IPS-15b (cell line): ENCODE measurements around the gene IL17RB.

Experiments
- H3K27me3 ChIP-seq: one replicate; pipeline ENCODE4 v1.6.1; 2013; ENCODE audit warnings: low read length; ENCODE audit not compliant: control insufficient read depth, insufficient read depth
- H3K36me3 ChIP-seq: one replicate; pipeline ENCODE4 v1.6.1; 2013; ENCODE audit warnings: low read length; ENCODE audit not compliant: control insufficient read depth, insufficient read depth
- H3K4me1 ChIP-seq: one replicate; pipeline ENCODE4 v1.6.1; 2013; ENCODE audit warnings: mild to moderate bottlenecking, low read length; ENCODE audit not compliant: control insufficient read depth, insufficient read depth
- H3K4me3 ChIP-seq: one replicate; pipeline ENCODE4 v1.5.1; 2013; ENCODE audit warnings: low read depth, low read length
- H3K9ac ChIP-seq: one replicate; pipeline ENCODE4 v1.6.1; 2013; ENCODE audit warnings: low read depth, mild to moderate bottlenecking, low read length
- H3K9me3 ChIP-seq: one replicate; pipeline ENCODE4 v1.6.1; 2013; ENCODE audit warnings: mild to moderate bottlenecking, low read length; ENCODE audit not compliant: control insufficient read depth, insufficient read depth

Gene IL17RB

GRCh38 chr3:53823026-53823955 is 23.1 kb upstream of the IL17RB start:
- Histone ChIP-seq H3K36me3 (peaks cover 19% of the 10 kb centered on the region), H3K9ac (no peak overlapping the region), H3K4me3 (no peak overlapping the region), H3K4me1 (no peaks in the 10 kb centered on the region), H3K9me3 (no peaks in the 10 kb centered on the region), H3K27me3 (no peaks in the 10 kb centered on the region)

- no peaks in the 10 kb centered on the region for H3K4me1 ChIP-seq
- no peaks in the 10 kb centered on the region for H3K9me3 ChIP-seq
- peak overlapping the region; percentile 5 for H3K9ac ChIP-seq
- no peak overlapping the region for H3K4me3 ChIP-seq
- H3K36me3 ChIP-seq = peaks cover 12% of the 10 kb centered on the region
- H3K27me3 ChIP-seq = no peaks in the 10 kb centered on the region
Observed at GRCh38 chr3:53823956-53824657, 22.3 kb upstream of the IL17RB start.

GRCh38 chr3:53824795-53825194 is 21.6 kb upstream of the IL17RB start:
- Histone ChIP-seq H3K4me3 (no peak overlapping the region), H3K27me3 (no peaks in the 10 kb centered on the region), H3K9me3 (no peaks in the 10 kb centered on the region), H3K4me1 (no peaks in the 10 kb centered on the region), H3K36me3 (peaks cover 9% of the 10 kb centered on the region), H3K9ac (no peak overlapping the region)

GRCh38 chr3:53826048-53826447 is 20.3 kb upstream of the IL17RB start:
- no peak overlapping the region for H3K9ac ChIP-seq
- no peaks in the 10 kb centered on the region for H3K9me3 ChIP-seq
- no peaks in the 10 kb centered on the region for H3K27me3 ChIP-seq
- peaks cover 12% of the 10 kb centered on the region for H3K36me3 ChIP-seq
- H3K4me1 ChIP-seq = no peaks in the 10 kb centered on the region
- no peak overlapping the region for H3K4me3 ChIP-seq

- Histone ChIP-seq H3K36me3 (peaks cover 3% of the 10 kb centered on the region), H3K4me3 (no peak overlapping the region), H3K9ac (no peak overlapping the region), H3K9me3 (no peaks in the 10 kb centered on the region), H3K27me3 (no peaks in the 10 kb centered on the region), H3K4me1 (no peaks in the 10 kb centered on the region)
Observed at GRCh38 chr3:53828581-53828980, 17.8 kb upstream of the IL17RB start.

- Histone ChIP-seq H3K9ac (no peak overlapping the region), H3K27me3 (no peaks in the 10 kb centered on the region), H3K9me3 (no peaks in the 10 kb centered on the region), H3K4me3 (no peak overlapping the region), H3K4me1 (no peaks in the 10 kb centered on the region), H3K36me3 (peaks cover 3% of the 10 kb centered on the region)
Observed at GRCh38 chr3:53829605-53830004, 16.8 kb upstream of the IL17RB start.

GRCh38 chr3:53830944-53831343 is 15.4 kb upstream of the IL17RB start:
- no peaks in the 10 kb centered on the region for H3K4me1 ChIP-seq
- peaks cover 3% of the 10 kb centered on the region for H3K36me3 ChIP-seq
- no peaks in the 10 kb centered on the region for H3K27me3 ChIP-seq
- H3K9me3 ChIP-seq = no peaks in the 10 kb centered on the region
- H3K9ac ChIP-seq = no peak overlapping the region
- no peak overlapping the region for H3K4me3 ChIP-seq

GRCh38 chr3:53833053-53833645 is 13.2 kb upstream of the IL17RB start:
- Histone ChIP-seq H3K9ac (no peak overlapping the region), H3K36me3 (peaks cover 3% of the 10 kb centered on the region), H3K4me1 (no peaks in the 10 kb centered on the region), H3K27me3 (no peaks in the 10 kb centered on the region), H3K9me3 (no peaks in the 10 kb centered on the region), H3K4me3 (no peak overlapping the region)

- no peak overlapping the region for H3K4me3 ChIP-seq
- H3K9me3 ChIP-seq = no peaks in the 10 kb centered on the region
- no peaks in the 10 kb centered on the region for H3K27me3 ChIP-seq
- peaks cover 3% of the 10 kb centered on the region for H3K36me3 ChIP-seq
- H3K4me1 ChIP-seq = no peaks in the 10 kb centered on the region
- no peak overlapping the region for H3K9ac ChIP-seq
Observed at GRCh38 chr3:53833700-53834099, 12.7 kb upstream of the IL17RB start.

GRCh38 chr3:53834429-53835095 is 11.8 kb upstream of the IL17RB start:
- Histone ChIP-seq H3K9me3 (no peaks in the 10 kb centered on the region), H3K4me3 (no peak overlapping the region), H3K9ac (no peak overlapping the region), H3K4me1 (no peaks in the 10 kb centered on the region), H3K27me3 (no peaks in the 10 kb centered on the region), H3K36me3 (peaks cover 3% of the 10 kb centered on the region)

GRCh38 chr3:53835257-53835656 is 11.1 kb upstream of the IL17RB start:
- H3K9me3 ChIP-seq = no peaks in the 10 kb centered on the region
- H3K36me3 ChIP-seq = peaks cover 3% of the 10 kb centered on the region
- no peak overlapping the region for H3K4me3 ChIP-seq
- H3K9ac ChIP-seq = no peak overlapping the region
- H3K4me1 ChIP-seq = no peaks in the 10 kb centered on the region
- H3K27me3 ChIP-seq = no peaks in the 10 kb centered on the region
